HL-60 (cell line): ENCODE measurements around the gene NFASC.

ENCODE experiments used
- CTCF ChIP-seq: IDR thresholded peaks from one replicate; pipeline ENCODE4 v1.5.1; 2011; ENCODE audit warnings: low read length, control low read depth, inconsistent platforms; ENCODE audit not compliant: insufficient read depth
- POLR2AphosphoS5 ChIP-seq: IDR thresholded peaks from 2 replicates; pipeline ENCODE4 v1.6.1; 2012; ENCODE audit warnings: low read depth
- REST ChIP-seq: IDR thresholded peaks from 2 replicates; pipeline ENCODE4 v1.6.1; 2012; ENCODE audit warnings: low read depth; ENCODE audit not compliant: insufficient replicate concordance
- SPI1 ChIP-seq: IDR thresholded peaks from 2 replicates; pipeline ENCODE4 v1.6.1; 2012; ENCODE audit warnings: low read depth, mild to moderate bottlenecking, borderline replicate concordance

- TF ChIP-seq CTCF: no peak
- no peak for TF ChIP-seq SPI1
- no peak for TF ChIP-seq POLR2AphosphoS5
- no peak for TF ChIP-seq REST
These were observed 149.8 kb downstream of the NFASC start for GRCh38 chr1:205020466-205020865.
